Brain pericyte (primary cell): ENCODE measurements around the gene TMEM184A.

ENCODE experiments used
- DNase-seq: peaks from one replicate; pipeline ENCODE4 v3.0.0-alpha.2; 2012; ENCODE audit warnings: low read depth, low spot score

Gene TMEM184A

GRCh38 chr7:1567896-1568510 lies 12.0 kb upstream of the TMEM184A start:
- DNase-seq, result no peak

- no peak for DNase-seq
Observed at GRCh38 chr7:1567049-1567771, 11.2 kb upstream of the TMEM184A start.

GRCh38 chr7:1566687-1567048 lies 10.7 kb upstream of the TMEM184A start:
- no peak for DNase-seq

- no peak for DNase-seq
Observed at GRCh38 chr7:1564603-1565022, 8.6 kb upstream of the TMEM184A start.

- DNase-seq, result no peak
Observed at GRCh38 chr7:1563981-1564602, 8.1 kb upstream of the TMEM184A start.

- DNase-seq, result no peak
Observed at GRCh38 chr7:1562597-1563051, 6.6 kb upstream of the TMEM184A start.

GRCh38 chr7:1562116-1562515 lies 6.1 kb upstream of the TMEM184A start:
- no peak for DNase-seq

DNA sequence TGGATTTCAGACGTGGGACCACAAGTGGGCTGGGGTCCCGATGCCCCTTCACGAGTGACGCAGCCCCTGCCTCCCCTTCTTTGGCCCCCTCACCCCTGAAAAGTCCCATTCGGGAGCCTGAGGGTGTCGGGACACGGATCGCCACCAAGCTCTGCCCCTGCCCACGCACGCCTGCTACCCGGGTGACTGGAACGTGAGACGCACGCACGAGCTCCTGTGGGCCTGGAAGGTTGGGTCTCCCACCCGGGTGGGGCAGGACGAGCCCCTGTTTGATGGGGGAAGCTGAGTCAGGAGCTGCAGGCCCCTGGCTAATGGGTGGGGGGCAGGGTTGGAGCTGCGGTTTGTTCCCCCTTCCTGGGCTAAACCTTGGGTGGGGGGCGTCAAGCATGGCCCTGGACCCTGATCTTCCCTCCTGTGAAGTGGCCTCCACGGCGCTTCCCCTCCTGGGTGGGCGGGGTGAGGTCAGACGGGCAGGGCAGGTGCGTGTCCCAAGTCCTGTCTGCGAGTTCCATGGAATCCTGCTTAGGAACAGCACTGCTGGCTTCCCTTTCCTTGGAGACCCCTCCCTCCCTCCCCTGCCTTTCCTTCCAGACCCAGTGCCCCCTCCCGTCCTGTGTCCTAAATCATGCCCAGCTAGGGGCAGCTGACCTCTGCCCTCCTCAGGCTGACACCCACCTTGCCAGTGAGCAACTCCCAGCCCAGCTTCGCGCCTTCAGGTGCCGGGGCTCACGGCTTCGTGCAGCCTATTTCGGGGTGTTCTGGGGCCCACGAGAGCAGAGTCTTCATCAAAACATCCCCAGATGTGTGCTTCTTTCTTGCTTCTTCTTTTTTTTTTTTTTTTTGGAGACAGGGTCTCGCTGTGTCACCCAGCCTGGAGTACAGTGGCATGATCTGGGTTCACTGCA lies 5.3 kb upstream of the TMEM184A start:
- DNase-seq, result no peak

- no peak for DNase-seq
Observed at GRCh38 chr7:1560620-1561031, 4.6 kb upstream of the TMEM184A start.

GRCh38 chr7:1559626-1560590 lies 3.9 kb upstream of the TMEM184A start:
- DNase-seq, result no peak

GRCh38 chr7:1558841-1559625 lies 3.0 kb upstream of the TMEM184A start:
- DNase-seq, result no peak

DNA sequence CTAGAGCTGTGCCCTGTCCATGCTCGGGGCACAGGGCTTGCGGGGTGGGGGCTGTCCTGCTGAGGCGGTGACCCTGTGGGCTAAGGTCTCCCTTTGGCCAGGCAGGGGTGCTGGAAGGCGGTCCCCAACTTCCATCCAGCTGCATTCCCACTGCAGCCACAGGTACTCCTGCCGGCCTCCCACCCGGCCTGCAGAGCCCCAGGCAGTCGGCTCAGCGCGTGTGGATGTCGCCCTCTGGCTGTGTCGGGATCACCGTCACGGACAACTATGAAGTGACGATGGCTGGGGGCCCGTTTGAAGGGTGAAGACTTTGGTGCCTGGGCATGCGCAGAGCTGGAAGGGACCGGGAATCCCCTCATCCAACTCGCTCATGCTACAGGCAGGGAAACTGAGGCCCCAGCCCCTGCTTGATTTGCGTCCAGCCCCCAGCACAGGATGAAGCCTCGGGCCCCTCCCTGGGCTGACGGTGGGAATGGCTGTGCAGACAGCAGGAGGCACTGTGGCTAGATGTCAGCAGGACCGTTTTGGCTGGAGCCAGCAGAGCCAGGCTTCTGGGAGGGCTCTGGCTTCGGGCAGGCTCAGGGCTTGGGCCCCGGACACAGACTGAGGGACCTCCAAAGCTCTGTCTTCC lies 2.3 kb upstream of the TMEM184A start:
- DNase-seq, result no peak

GRCh38 chr7:1557771-1558170 lies 1.8 kb upstream of the TMEM184A start:
- DNase-seq, result no peak

GRCh38 chr7:1557006-1557405 lies 1.0 kb upstream of the TMEM184A start:
- no peak for DNase-seq

DNA sequence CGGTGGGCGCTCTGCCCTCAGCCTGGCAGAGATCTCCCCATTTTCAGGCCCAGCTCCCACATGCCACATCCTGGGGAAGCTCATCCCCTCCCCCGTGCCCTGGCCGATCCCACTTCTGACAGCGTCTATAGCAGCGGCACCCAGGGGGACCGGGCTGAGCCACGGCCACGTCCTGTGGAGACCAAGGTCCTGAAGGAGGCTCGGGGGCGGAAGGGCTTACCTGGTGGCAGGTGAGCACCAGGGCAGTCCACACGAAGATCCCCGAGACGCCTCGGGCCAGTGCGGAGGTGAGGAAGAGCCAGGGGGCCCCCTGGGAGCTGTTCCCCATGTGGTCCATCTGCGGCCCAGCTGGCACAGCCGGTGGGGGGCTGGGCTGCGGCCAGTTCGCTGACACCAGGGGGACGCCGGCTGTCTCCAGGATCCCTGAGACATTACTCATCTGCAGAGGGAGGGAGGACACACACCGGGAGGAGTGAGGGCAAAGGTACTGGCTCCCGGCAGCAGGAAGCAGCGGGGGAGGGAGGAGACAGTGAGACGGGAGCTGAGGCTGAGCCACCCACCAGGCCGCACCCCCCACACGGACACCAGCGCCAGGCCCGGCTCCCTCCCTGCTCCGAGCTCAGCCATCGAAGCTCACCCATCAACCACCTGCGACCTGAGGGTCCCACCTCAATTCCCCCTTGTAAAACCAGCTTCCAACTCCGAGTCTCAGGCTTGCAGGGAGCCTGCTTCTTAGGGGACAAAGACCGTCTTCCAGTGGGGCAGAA lies 776 bp downstream of the TMEM184A start:
- no peak for DNase-seq

DNA sequence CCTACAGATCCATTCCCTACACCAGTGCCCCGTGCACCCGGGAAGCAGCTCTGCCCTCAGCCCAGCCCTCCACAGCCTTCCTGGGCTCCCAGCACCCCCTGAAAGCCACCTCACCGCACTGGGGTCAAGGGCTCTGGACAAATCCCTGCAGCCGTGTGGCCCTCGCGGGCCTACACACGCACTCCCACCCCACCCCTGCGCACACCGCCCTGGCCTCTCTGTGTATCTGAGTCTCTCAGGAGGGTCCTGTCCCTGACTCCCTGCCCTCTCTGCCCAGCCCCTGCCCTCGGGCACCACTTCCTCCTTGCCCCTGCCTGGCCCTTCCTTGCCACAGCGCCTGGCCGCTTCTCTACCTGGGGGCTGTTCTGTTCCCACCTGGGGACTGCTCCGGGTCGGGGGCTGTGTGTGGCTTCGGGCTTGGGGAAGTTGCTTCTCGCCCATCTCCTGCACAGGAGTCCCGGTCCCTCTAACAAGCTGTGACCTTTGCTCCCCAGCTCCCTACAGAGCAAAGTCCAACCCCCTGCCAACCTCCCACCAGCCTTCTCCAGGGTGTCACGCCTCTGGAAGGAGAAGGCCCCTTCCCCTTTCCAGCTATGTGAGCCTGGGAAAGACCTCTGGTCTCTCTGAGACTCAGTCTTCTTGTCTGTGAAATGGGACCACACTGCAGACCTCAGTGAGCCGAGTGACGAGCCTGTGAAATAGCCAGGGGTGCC lies 1.5 kb downstream of the TMEM184A start:
- no peak for DNase-seq

DNA sequence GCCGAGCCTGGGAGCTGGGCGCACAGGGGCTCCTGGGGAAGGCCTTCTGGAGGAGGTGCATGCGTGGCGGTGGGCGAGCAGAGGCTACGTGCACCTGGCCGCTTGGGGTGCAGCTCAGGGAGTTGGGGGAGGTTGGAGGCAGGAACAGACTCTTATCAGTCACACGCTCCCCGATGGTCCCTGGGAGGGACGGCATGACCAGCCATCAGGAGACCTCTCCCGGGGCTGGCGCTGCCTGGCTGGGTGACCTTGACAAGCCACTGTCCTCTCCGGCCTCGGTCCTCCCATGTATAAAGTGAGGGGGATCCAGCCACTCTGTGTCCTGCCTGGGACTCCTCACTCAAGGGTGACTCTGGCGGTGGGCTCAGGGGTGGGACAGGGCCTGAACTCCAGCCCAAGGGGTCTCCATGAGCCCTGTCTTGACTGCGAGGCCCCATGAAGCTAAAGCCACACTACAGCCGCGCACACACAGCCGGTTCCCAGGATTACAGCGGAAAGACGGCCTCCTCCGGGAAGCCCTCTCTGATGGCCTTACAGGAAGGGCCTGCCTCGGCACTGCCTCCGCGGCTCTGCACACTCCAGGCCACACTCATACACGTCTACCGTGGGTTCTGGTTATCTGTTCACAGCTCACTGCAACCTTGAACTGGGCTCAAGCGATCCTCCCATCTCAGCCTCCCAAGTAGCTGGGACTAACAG lies 2.3 kb downstream of the TMEM184A start:
- no peak for DNase-seq
